AG09319 (cell line): ENCODE results near the gene SMARCC1.

Experiments used
- DNase-seq: peaks from one replicate; pipeline ENCODE4 v3.0.0-alpha.2; 2010; ENCODE audit warnings: low read depth; ENCODE audit errors: extremely low read depth
- TF ChIP-seq, protein P1 (sequence below): IDR thresholded peaks from 2 replicates; pipeline ENCODE4 v1.5.1; 2011; ENCODE audit warnings: low read depth, mild to moderate bottlenecking, inconsistent platforms, low read length, moderate library complexity

The SMARCC1 gene

DNA sequence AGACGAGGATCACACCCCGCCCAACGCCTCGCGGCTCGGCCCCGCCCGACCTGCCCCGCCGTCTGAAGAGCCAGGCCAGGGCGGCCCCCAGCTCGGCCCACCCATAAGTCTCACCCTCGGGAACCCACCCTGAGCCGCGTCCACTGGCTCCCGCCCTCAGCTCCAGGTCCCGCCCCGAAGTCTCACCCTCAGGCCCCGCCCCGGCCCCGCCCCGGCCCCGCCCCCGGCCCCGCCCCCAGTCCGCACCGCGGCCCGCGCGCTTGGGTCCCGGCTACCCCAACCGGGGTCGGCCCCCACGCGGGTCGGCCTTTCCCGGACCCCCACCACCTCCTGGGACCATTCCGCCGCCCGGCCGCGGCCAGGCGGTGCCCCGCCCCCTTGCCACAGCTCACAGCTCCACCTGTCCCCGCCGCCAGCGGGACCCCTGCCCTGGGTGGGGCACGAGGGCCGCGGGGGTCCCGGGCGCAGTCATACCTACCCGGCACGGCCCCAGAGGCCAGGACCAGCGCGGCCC, 203.5 kb downstream of the SMARCC1 start:
- TF ChIP-seq, protein P1, sequence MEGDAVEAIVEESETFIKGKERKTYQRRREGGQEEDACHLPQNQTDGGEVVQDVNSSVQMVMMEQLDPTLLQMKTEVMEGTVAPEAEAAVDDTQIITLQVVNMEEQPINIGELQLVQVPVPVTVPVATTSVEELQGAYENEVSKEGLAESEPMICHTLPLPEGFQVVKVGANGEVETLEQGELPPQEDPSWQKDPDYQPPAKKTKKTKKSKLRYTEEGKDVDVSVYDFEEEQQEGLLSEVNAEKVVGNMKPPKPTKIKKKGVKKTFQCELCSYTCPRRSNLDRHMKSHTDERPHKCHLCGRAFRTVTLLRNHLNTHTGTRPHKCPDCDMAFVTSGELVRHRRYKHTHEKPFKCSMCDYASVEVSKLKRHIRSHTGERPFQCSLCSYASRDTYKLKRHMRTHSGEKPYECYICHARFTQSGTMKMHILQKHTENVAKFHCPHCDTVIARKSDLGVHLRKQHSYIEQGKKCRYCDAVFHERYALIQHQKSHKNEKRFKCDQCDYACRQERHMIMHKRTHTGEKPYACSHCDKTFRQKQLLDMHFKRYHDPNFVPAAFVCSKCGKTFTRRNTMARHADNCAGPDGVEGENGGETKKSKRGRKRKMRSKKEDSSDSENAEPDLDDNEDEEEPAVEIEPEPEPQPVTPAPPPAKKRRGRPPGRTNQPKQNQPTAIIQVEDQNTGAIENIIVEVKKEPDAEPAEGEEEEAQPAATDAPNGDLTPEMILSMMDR = no peak
- DNase-seq = no peak

DNA sequence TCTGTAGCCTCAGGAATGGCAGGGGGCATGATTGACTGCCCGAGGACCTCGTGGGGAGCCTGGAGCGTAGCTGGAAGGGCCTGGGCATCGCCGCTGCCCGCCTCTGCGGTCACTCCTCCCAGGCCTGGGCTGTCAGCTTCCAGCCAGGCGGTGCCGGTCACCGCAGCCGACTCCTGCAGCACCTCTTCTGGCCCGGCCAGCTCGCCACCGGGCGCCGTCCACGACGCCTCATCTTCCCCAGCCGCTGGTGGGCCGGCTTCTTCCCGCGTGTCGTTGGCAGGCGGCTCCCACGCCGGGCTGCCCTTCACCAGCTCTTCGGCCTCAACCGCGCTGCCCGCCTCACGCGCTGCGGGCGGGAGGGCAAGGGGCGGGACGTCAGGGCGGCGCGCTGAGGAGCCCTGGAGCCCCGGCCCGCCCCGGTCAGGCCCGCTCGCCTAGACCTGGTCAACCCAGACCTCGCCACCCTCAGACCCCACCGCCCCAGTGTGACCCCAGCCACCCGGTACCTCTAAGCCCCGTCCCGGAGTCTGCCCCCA, 204.0 kb downstream of the SMARCC1 start:
- TF ChIP-seq, protein P1 = no peak
- no peak for DNase-seq

DNA sequence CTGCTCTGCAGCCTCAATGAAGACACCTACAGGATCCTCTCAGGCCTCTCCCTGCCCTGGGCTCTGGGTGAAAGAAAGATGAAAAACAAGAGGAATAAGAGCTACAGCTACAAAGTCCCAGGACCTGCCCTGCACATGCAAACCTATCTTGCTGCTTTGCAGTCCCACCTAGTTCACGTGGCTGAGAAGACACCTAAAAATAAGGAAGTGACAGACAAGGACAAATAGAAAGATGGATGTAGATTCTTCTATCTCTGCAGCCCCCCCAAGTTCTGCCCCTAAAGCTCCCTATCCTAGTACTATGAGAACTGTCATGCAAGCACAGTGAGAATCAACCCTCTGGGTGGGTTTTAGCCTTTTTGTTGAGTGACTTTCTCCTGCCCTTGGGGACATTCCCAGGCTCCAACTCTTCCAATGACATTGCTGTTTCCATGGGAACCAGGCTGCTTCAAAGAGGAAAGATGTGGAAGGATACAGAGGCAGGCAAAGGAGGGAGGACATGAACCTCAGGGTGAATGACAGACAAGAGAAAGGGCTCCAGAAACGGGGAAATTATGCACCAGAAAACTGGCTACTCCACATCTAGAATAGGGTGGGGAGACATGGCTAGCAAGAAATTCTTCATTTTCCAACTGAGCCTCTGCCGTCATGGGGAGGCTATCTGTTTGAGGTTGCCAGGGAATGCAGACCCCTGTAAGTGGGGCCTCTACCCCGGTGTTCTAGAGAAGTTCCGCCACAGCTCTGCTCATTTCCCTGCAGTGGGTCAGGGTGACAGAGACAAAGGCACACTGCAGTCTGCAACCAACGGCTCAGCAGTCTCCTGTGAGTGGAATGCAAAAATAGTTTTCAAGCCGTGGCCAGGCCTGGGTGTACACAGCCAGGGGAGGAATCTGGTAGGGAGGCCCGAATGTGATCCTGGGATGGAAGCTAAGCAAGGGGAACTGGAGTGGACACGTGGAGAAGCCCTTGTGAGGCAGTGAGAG, 208.2 kb downstream of the SMARCC1 start:
- TF ChIP-seq, protein P1 = no peak
- no peak for DNase-seq

DNA sequence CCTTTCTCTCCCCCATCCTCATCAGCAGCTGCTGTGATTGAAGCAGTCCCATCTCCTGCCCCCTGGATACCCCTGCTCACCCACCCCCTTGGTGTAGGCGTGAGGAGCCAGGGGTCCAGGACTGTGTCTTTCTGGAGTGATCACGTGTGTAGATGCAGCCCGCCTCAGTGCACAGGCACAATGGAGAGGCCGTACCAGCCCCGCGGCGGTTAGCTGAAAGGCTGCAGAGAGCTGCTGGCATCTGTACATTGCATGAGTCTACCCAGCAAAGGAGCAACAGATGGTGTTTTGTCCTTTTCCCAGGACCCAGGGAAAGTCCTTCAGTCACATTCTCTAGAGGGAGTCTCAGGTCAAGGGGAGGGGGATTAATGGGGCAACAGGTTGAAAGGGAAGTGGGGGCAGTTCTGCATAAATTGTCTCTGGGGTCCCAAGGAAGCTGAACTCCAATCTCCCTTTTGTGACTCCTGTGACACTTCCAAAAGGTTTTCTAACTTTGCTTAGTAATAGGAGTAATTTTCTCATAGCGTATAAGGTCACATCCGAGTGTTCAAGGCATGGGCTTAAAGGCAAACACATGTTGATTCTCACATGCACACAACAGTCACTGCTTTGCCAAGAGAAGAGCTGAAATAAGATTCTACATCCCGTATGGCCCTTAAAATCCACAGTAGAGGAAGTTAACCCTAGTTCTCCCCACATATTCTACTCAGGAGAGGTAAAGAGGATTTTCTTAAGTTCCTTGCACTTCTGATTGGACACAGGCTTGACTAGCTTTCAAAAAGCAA, 210.1 kb downstream of the SMARCC1 start:
- DNase-seq = no peak
- TF ChIP-seq, protein P1 = no peak

DNA sequence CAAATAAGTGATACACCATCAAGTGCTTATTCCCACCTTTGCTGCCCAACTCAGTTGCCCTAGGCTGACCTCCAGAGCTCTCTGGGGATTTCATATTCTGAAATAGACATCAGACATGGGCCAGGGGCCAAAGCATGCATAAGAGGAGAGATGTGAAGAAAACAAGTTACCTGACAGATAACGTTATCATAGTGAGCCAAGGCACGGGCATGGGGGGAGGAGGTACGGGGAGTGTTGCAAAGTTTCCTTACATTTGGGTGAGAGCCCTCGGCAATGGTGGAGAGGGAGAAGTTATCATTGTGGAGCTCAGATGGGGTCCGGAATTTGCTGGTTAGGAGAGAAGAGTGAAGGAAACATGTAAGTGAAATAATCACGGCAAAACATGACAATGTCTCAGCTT, 212.8 kb downstream of the SMARCC1 start:
- TF ChIP-seq, protein P1 = no peak
- no peak for DNase-seq

DNA sequence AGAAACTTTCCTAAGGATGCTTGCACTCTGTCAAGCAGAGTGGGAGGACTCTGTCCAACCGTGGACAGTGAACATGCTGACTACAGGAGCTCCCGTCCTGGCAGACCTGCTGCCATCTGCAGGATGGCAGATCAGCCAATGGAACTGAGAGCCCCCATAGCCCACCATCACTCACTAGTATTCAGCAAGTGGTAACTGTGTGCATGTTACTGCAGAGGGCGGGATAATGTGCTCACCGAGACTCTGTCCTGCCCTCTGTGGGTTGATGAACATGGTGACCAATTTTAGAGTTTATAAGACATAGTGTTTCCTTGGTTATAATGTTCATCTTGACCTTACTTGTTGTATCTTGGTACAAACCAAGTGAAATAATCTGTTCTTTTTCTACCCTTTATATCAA, 214.5 kb downstream of the SMARCC1 start:
- TF ChIP-seq, protein P1 = no peak
- no peak for DNase-seq
